GM23248 (cell line): ENCODE results near the gene SEMA4D. TPM values are rescaled to one million over a fixed set of nuclear protein-coding genes. Genes with fewer than 3 reads are reported as not detected.

Experiments
- DNase-seq: peaks from one replicate; pipeline ENCODE4 v3.0.0-alpha.2; 2015
- H2AFZ ChIP-seq: fragments of 200-600 bp; sonication (generic); 2 replicates; pipeline ENCODE4 v1.6.1; 2016; ENCODE audit warnings: antibody characterized with exemption
- H3F3A ChIP-seq: fragments of 200-600 bp; sonication (generic); 2 replicates; pipeline ENCODE4 v1.6.1; 2016; ENCODE audit warnings: mild to moderate bottlenecking, antibody characterized with exemption, mixed run types; ENCODE audit not compliant: insufficient read depth
- H3K27ac ChIP-seq: fragments of 200-600 bp; sonication (generic); 2 replicates; pipeline ENCODE4 v1.5.1; 2016; ENCODE audit warnings: mild to moderate bottlenecking
- H3K27me3 ChIP-seq: fragments of 200-600 bp; sonication (generic); replicated peaks from 2 replicates; pipeline ENCODE4 v1.6.1; 2016; ENCODE audit warnings: mild to moderate bottlenecking; ENCODE audit not compliant: insufficient read depth
- H3K36me3 ChIP-seq: fragments of 200-600 bp; sonication (generic); 2 replicates; pipeline ENCODE4 v1.6.1; 2016; ENCODE audit warnings: low read depth, mild to moderate bottlenecking
- H3K4me1 ChIP-seq: fragments of 200-600 bp; sonication (generic); 2 replicates; pipeline ENCODE4 v1.6.1; 2016; ENCODE audit warnings: mild to moderate bottlenecking; ENCODE audit not compliant: insufficient read depth
- H3K4me2 ChIP-seq: fragments of 200-600 bp; sonication (generic); one replicate; pipeline ENCODE4 v1.6.1; 2016; ENCODE audit warnings: mild to moderate bottlenecking; ENCODE audit not compliant: unreplicated experiment
- H3K4me3 ChIP-seq: fragments of 200-600 bp; sonication (generic); 2 replicates; pipeline ENCODE4 v1.5.1; 2016; ENCODE audit warnings: mild to moderate bottlenecking
- H3K79me2 ChIP-seq: fragments of 200-600 bp; sonication (generic); 2 replicates; pipeline ENCODE4 v1.6.1; 2016; ENCODE audit warnings: mild to moderate bottlenecking; ENCODE audit not compliant: insufficient read depth
- H3K9ac ChIP-seq: fragments of 200-600 bp; sonication (generic); 2 replicates; pipeline ENCODE4 v1.6.1; 2016; ENCODE audit warnings: mild to moderate bottlenecking
- H3K9me2 ChIP-seq: fragments of 200-600 bp; sonication (generic); 2 replicates; pipeline ENCODE4 v1.6.1; 2016; ENCODE audit warnings: mixed run types, mild to moderate bottlenecking, moderate library complexity; ENCODE audit not compliant: insufficient read depth
- H3K9me3 ChIP-seq: fragments of 200-600 bp; sonication (generic); one replicate; pipeline ENCODE4 v1.6.1; 2017; ENCODE audit warnings: low read depth
- H4K20me1 ChIP-seq: fragments of 200-600 bp; sonication (generic); 2 replicates; pipeline ENCODE4 v1.6.0; 2016; ENCODE audit not compliant: insufficient read depth
- EZH2 ChIP-seq: fragments of 200-600 bp; sonication (generic); IDR thresholded peaks from 2 replicates; pipeline ENCODE4 v1.6.1; 2018; ENCODE audit warnings: antibody characterized with exemption, mild to moderate bottlenecking; ENCODE audit not compliant: insufficient read depth, poor library complexity, severe bottlenecking
- EZH2phosphoT487 ChIP-seq: fragments of 200-600 bp; sonication (generic); IDR thresholded peaks from 2 replicates; pipeline ENCODE4 v1.6.1; 2018; ENCODE audit warnings: antibody characterized with exemption, moderate library complexity, mild to moderate bottlenecking, low read depth; ENCODE audit not compliant: insufficient read depth
- WGBS, 2 experiments: methylation state at CpG; one replicate each; pipeline ENCODE4 v1.1.6; 2015 to 2017; ENCODE audit warnings: low lambda C conversion rate in 2 of 2, low coverage in 1 of 2; ENCODE audit errors: missing lambda C conversion rate in 2 of 2; 5-methylcytosine and 5-hydroxymethylcytosine counted together
- in situ Hi-C: fragments of 300-500 bp; cut with MboI; formaldehyde crosslinking; loops from 2 replicates; pipeline ENCODE4 v1.15.0; 2020
- polyA plus RNA-seq: library from polyadenylated mRNA; unstranded; fragments of >200 nt; fragmentation: Nextera tagmentation; extraction: Ambion mirVana; gene quantifications from 2 replicates; pipeline ENCODE4 v1.2.1, GENCODE V29; 2016
- total RNA-seq: library from RNA; depleted of rRNA; stranded (reverse); fragments of >200 nt; shearing (Covaris generic); gene quantifications from 2 replicates; pipeline ENCODE4 v1.2.3, GENCODE V29; 2014

Gene SEMA4D
- total and polyA plus RNA-seq, 2 experiments from 2014 or later, result 0.11 TPM

- Histone ChIP-seq H3K4me2 (no peak overlapping the region), H3K27me3 (peaks cover 3% of the 10 kb centered on the region; the same call in 1 of the 2 replicates), H4K20me1 (no peaks in the 10 kb centered on the region), H3K9me3 (no peaks in the 10 kb centered on the region), H3K9me2 (no peaks in the 10 kb centered on the region), H3K27ac (no peak overlapping the region), H3K79me2 (no peaks in the 10 kb centered on the region), H3F3A (no peaks in the 10 kb centered on the region), H3K4me1 (no peaks in the 10 kb centered on the region), H3K4me3 (no peak overlapping the region), H3K9ac (no peak overlapping the region), H2AFZ (no peak overlapping the region), H3K36me3 (no peaks in the 10 kb centered on the region)
- WGBS, 2 experiments, result 72 to 83% methylated on average over 16 to 17 of the region's 17 CpGs
- no peak for TF ChIP-seq EZH2
- TF ChIP-seq EZH2phosphoT487, result no peak
- DNase-seq, result no peak
- in situ Hi-C loops, result no loop called here
Measured at GRCh38 chr9:89436963-89437625, 60.8 kb downstream of the SEMA4D start.

GRCh38 chr9:89436326-89436725, 61.6 kb downstream of the SEMA4D start:
- Histone ChIP-seq H3K27me3 (peaks cover 3% of the 10 kb centered on the region; the same call in 1 of the 2 replicates), H3K4me2 (no peak overlapping the region), H3K79me2 (no peaks in the 10 kb centered on the region), H4K20me1 (no peaks in the 10 kb centered on the region), H3K27ac (no peak overlapping the region), H2AFZ (no peak overlapping the region), H3K9ac (no peak overlapping the region), H3F3A (no peaks in the 10 kb centered on the region), H3K4me1 (no peaks in the 10 kb centered on the region), H3K4me3 (no peak overlapping the region), H3K9me2 (no peaks in the 10 kb centered on the region), H3K36me3 (no peaks in the 10 kb centered on the region), H3K9me3 (no peaks in the 10 kb centered on the region)
- TF ChIP-seq EZH2, result no peak
- TF ChIP-seq EZH2phosphoT487, result no peak
- in situ Hi-C loops, result no loop called here
- WGBS, 2 experiments, result 81 to 87% methylated on average over 13 of the region's 13 CpGs
- no peak for DNase-seq

- peaks cover 4% of the 10 kb centered on the region; the same call in 1 of the 2 replicates for H3K4me1 ChIP-seq
- H2AFZ ChIP-seq, result no peak overlapping the region
- no peaks in the 10 kb centered on the region for H3K9me3 ChIP-seq
- no peaks in the 10 kb centered on the region for H3K36me3 ChIP-seq
- no peak for DNase-seq
- H4K20me1 ChIP-seq, result no peaks in the 10 kb centered on the region
- no peaks in the 10 kb centered on the region for H3K9me2 ChIP-seq
- no peaks in the 10 kb centered on the region for H3K79me2 ChIP-seq
- WGBS, 2 experiments, result 66 to 68% methylated on average over 11 of the region's 11 CpGs
- H3K27ac ChIP-seq, result no peak overlapping the region
- no peaks in the 10 kb centered on the region for H3F3A ChIP-seq
- H3K27me3 ChIP-seq, result peaks cover 3% of the 10 kb centered on the region; the same call in 1 of the 2 replicates
- no peak overlapping the region for H3K4me3 ChIP-seq
- H3K4me2 ChIP-seq, result no peak overlapping the region
- no peak overlapping the region for H3K9ac ChIP-seq
- in situ Hi-C loops, result no loop called here
- no peak for TF ChIP-seq EZH2phosphoT487
- no peak for TF ChIP-seq EZH2
Measured at GRCh38 chr9:89435071-89435823, 62.7 kb downstream of the SEMA4D start.

- Histone ChIP-seq H3K27me3 (peaks cover 3% of the 10 kb centered on the region; the same call in 1 of the 2 replicates), H3K4me2 (no peak overlapping the region), H2AFZ (no peak overlapping the region), H3K79me2 (no peaks in the 10 kb centered on the region), H3K27ac (no peak overlapping the region), H3K9ac (no peak overlapping the region), H3F3A (no peaks in the 10 kb centered on the region), H4K20me1 (no peaks in the 10 kb centered on the region), H3K4me3 (no peak overlapping the region), H3K9me3 (no peaks in the 10 kb centered on the region), H3K9me2 (no peaks in the 10 kb centered on the region), H3K4me1 (peaks cover 6% of the 10 kb centered on the region; the same call in 1 of the 2 replicates), H3K36me3 (no peaks in the 10 kb centered on the region)
- TF ChIP-seq EZH2 (no peak), EZH2phosphoT487 (no peak)
- DNase-seq, result no peak
- in situ Hi-C loops, result no loop called here
Measured at GRCh38 chr9:89434636-89435035, 63.3 kb downstream of the SEMA4D start.
